ENCODE data around the gene MMP23B.

The MMP23B gene

GRCh38 chr1:1603671-1604373 lies 28.2 kb upstream of the MMP23B start:
- no peak for DNase-seq (ENCODE audit: low read depth, low spot score)
- TF ChIP-seq, protein P1, sequence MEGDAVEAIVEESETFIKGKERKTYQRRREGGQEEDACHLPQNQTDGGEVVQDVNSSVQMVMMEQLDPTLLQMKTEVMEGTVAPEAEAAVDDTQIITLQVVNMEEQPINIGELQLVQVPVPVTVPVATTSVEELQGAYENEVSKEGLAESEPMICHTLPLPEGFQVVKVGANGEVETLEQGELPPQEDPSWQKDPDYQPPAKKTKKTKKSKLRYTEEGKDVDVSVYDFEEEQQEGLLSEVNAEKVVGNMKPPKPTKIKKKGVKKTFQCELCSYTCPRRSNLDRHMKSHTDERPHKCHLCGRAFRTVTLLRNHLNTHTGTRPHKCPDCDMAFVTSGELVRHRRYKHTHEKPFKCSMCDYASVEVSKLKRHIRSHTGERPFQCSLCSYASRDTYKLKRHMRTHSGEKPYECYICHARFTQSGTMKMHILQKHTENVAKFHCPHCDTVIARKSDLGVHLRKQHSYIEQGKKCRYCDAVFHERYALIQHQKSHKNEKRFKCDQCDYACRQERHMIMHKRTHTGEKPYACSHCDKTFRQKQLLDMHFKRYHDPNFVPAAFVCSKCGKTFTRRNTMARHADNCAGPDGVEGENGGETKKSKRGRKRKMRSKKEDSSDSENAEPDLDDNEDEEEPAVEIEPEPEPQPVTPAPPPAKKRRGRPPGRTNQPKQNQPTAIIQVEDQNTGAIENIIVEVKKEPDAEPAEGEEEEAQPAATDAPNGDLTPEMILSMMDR (IDR thresholded peaks at IDR 0.05; ENCODE audit: low read depth, low read length): no peak
- in situ Hi-C loops (cut with HindIII; ENCODE audit: low sequenced_read_pairs): no loop called here
- no peak overlapping the region for H3K4me3 ChIP-seq (ENCODE audit: low read depth, low read length)

DNA sequence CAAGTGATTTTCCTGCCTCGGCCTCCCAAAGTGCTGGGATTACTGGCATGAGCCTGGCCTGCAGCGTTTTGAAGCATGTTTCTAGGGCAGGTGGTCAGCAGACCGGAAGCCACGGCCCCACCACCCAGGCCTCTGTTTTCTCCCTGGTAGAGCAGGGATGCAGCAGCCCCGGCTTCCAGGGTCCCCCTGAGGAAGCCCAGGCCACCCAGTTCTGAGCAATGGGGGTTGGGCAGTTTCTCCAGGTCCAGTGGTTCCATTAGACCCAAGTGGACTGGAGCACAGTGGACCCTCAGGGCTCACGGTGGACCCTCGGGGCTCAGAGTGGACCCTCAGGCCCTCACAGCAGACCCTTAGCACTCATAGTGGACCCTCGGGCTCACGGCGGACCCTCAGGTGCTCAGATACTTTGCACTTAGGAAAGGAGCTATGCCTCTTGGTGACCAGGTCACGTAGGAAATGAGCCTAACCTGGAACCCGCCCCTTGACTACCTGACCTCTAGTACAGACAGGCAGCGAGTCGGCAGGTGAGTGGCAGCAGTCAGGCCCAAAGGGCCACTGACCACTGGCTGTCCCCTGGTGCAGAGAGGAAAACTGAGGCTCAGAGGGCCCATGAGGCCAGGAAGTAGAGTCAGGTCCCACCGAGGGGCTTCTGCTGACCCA lies 27.5 kb upstream of the MMP23B start:
- no peak overlapping the region for H3K4me3 ChIP-seq (ENCODE audit: low read depth, low read length)
- in situ Hi-C loops (cut with HindIII; ENCODE audit: low sequenced_read_pairs): no loop called here
- DNase-seq (ENCODE audit: low read depth, low spot score): no peak
- TF ChIP-seq, protein P1 (IDR thresholded peaks at IDR 0.05; ENCODE audit: low read depth, low read length): no peak

GRCh38 chr1:1605034-1605591 lies 26.9 kb upstream of the MMP23B start:
- TF ChIP-seq, protein P1 (IDR thresholded peaks at IDR 0.05; ENCODE audit: low read depth, low read length): no peak
- no peak overlapping the region for H3K4me3 ChIP-seq (ENCODE audit: low read depth, low read length)
- in situ Hi-C loops (cut with HindIII; ENCODE audit: low sequenced_read_pairs): no loop called here
- no peak for DNase-seq (ENCODE audit: low read depth, low spot score)

DNA sequence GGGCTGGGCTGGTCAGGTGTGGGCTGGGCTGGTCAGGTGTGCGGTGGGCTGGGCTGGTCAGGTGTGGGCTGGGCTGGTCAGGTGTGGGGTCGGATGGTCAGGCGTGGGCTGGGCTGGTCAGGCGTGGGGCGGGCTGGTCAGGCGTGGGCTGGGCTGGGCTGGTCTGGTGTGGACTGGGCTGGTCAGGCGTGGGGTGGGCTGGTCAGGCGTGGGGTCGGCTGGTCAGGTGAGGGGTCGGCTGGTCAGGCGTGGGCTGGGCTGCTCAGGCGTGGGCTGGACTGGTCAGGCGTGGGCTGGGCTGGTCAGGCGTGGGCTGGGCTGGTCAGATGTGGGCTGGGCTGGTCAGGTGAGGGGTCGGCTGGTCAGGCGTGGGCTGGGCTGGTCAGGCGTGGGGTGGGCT lies 26.2 kb upstream of the MMP23B start:
- TF ChIP-seq, protein P1 (IDR thresholded peaks at IDR 0.05; ENCODE audit: low read depth, low read length): no peak
- no peak overlapping the region for H3K4me3 ChIP-seq (ENCODE audit: low read depth, low read length)
- no peak for DNase-seq (ENCODE audit: low read depth, low spot score)
- in situ Hi-C loops (cut with HindIII; ENCODE audit: low sequenced_read_pairs): no loop called here

DNA sequence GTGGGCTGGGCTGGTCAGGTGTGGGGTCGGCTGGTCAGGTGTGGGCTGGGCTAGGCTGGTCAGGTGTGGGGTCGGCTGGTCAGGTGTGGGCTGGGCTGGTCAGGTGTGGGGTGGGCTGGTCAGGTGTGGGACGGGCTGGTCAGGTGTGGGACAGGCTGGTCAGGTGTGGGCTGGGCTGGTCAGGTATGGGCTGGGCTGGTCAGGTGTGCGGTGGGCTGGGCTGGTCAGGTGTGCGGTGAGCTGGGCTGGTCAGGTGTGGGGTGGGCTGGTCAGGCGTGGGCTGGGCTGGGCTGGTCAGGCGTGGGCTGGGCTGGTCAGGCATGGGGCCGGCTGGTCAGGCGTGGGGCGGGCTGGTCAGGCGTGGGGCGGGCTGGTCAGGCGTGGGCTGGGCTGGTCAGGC lies 25.7 kb upstream of the MMP23B start:
- H3K4me3 ChIP-seq (ENCODE audit: low read depth, low read length): no peak overlapping the region
- in situ Hi-C loops (cut with HindIII; ENCODE audit: low sequenced_read_pairs): no loop called here
- TF ChIP-seq, protein P1 (IDR thresholded peaks at IDR 0.05; ENCODE audit: low read depth, low read length): no peak
- DNase-seq (ENCODE audit: low read depth, low spot score): no peak

GRCh38 chr1:1609822-1610485 lies 22.0 kb upstream of the MMP23B start:
- no peak overlapping the region for H3K4me3 ChIP-seq (ENCODE audit: low read depth, low read length)
- TF ChIP-seq, protein P1 (IDR thresholded peaks at IDR 0.05; ENCODE audit: low read depth, low read length): no peak
- DNase-seq (ENCODE audit: low read depth, low spot score): no peak
- in situ Hi-C loops (cut with HindIII; ENCODE audit: low sequenced_read_pairs): no loop called here
